Thyroid gland (tissue), 4 donors: ENCODE measurements around the gene RNF214. TPM values are rescaled to one million over a fixed set of nuclear protein-coding genes. Genes with fewer than 3 reads are reported as not detected.
A peak's percentile ranks its signal among the peaks of the same experiment; 100 is the strongest.

Source experiments
- DNase-seq, 2 donors: peaks; one replicate each; pipeline ENCODE4 v3.0.0-alpha.2; 2019
- H3K27ac ChIP-seq, 3 donors: fragments of 200-600 bp; sonication (generic); 1 replicate in 2 of 3; 2 replicates in 1 of 3; pipeline ENCODE4 v1.5.1; 2016 to 2019; ENCODE audit warnings: mild to moderate bottlenecking in 1 of 3, moderate library complexity in 1 of 3
- H3K27me3 ChIP-seq: fragments of 200-600 bp; sonication (generic); one replicate; pipeline ENCODE4 v1.5.1; 2019
- H3K36me3 ChIP-seq, 2 donors: fragments of 200-600 bp; sonication (generic); one replicate each; pipeline ENCODE4 v1.5.1; 2016 to 2019
- H3K4me1 ChIP-seq, 2 donors: fragments of 200-600 bp; sonication (generic); one replicate each; pipeline ENCODE4 v1.5.1; 2017 to 2019
- H3K4me3 ChIP-seq, 3 donors: fragments of 200-600 bp; sonication (generic); replicated peaks in 1 of 3; 1 replicate in 2 of 3; 2 replicates in 1 of 3; pipeline ENCODE4 v1.5.1; 2016; ENCODE audit warnings: mild to moderate bottlenecking in 1 of 3
- H3K9me3 ChIP-seq: fragments of 200-600 bp; sonication (generic); one replicate; pipeline ENCODE4 v1.5.1; 2017
- CTCF ChIP-seq, 6 experiments: fragments of 200-600 bp in 3 of 6; fragments of 450-650 bp in 3 of 6; sonication (generic) in 3 of 6; IDR thresholded peaks; one replicate each; pipeline ENCODE4 v1.5.1; 2016 to 2019; ENCODE audit warnings: antibody characterized with exemption in 6 of 6, mild to moderate bottlenecking in 2 of 6, inconsistent platforms in 1 of 6, moderate library complexity in 1 of 6
- POLR2A ChIP-seq, 2 donors: fragments of 450-650 bp; IDR thresholded peaks; one replicate each; pipeline ENCODE4 v1.6.1; 2017; ENCODE audit warnings: antibody characterized with exemption in 2 of 2, mild to moderate bottlenecking in 2 of 2, moderate library complexity in 1 of 2
- WGBS, 2 donors: methylation state at CpG; one replicate each; pipeline ENCODE4 v1.1.5; 2017; 5-methylcytosine and 5-hydroxymethylcytosine counted together
- intact Hi-C: fragments of 100-400 bp; cut with DNase I; formaldehyde crosslinking; loops from one replicate; pipeline ENCODE4 v1.15.1; 2023
- total RNA-seq, 4 donors: library from RNA; depleted of rRNA; stranded (reverse); fragments of >200 nt; gene quantifications; one replicate each; pipeline ENCODE4 v1.2.3, GENCODE V29; 2016

The RNF214 gene
- total RNA-seq, 4 donors from 2014 or later, result 17.4 to 22.8 (median 20.0) TPM

GRCh38 chr11:117279711-117280376 is 47.4 kb downstream of the RNF214 start:
- no peak overlapping the region for H3K27ac ChIP-seq
- intact Hi-C loops, result no loop called here
- H3K4me1 ChIP-seq, result no peaks in the 10 kb centered on the region
- WGBS, 2 donors, result 87 to 91% methylated on average over 4 of the region's 4 CpGs
- H3K27me3 ChIP-seq, result no peaks in the 10 kb centered on the region
- TF ChIP-seq POLR2A (IDR thresholded peaks at IDR 0.05) (no peak), CTCF (IDR thresholded peaks at IDR 0.05) (no peak)
- H3K9me3 ChIP-seq, result no peaks in the 10 kb centered on the region
- DNase-seq, result no peak
- no peak overlapping the region for H3K4me3 ChIP-seq
- peaks cover 24 to 26% of the 10 kb centered on the region in 2 donors for H3K36me3 ChIP-seq

GRCh38 chr11:117281159-117281558 is 48.7 kb downstream of the RNF214 start:
- H3K4me3 ChIP-seq, result no peak overlapping the region
- H3K9me3 ChIP-seq, result no peaks in the 10 kb centered on the region
- no peak for DNase-seq
- 85 to 92% methylated on average over 6 of the region's 6 CpGs for WGBS, 2 donors
- no peaks in the 10 kb centered on the region for H3K27me3 ChIP-seq
- TF ChIP-seq POLR2A (IDR thresholded peaks at IDR 0.05) (no peak), CTCF (IDR thresholded peaks at IDR 0.05) (no peak)
- no peak overlapping the region for H3K27ac ChIP-seq
- H3K36me3 ChIP-seq, result peaks cover 24 to 34% of the 10 kb centered on the region in 2 donors
- no peaks in the 10 kb centered on the region for H3K4me1 ChIP-seq
- intact Hi-C loops, result no loop called here

- TF ChIP-seq CTCF (IDR thresholded peaks at IDR 0.05) (no peak), POLR2A (IDR thresholded peaks at IDR 0.05) (no peak)
- no peak for DNase-seq
- H3K36me3 ChIP-seq, result peaks cover 24 to 34% of the 10 kb centered on the region in 2 donors
- H3K9me3 ChIP-seq, result no peaks in the 10 kb centered on the region
- no peak overlapping the region for H3K27ac ChIP-seq
- WGBS, 2 donors, result 95 to 97% methylated on average over 7 of the region's 7 CpGs
- H3K27me3 ChIP-seq, result no peaks in the 10 kb centered on the region
- peaks cover 0 to 3% of the 10 kb centered on the region in 2 donors for H3K4me1 ChIP-seq
- intact Hi-C loops, result no loop called here
- no peak overlapping the region for H3K4me3 ChIP-seq
Measured at GRCh38 chr11:117281869-117282268, 49.4 kb downstream of the RNF214 start.

- DNase-seq, result peak; percentile 8 to 19
- Histone ChIP-seq H3K4me1 (peaks cover 0 to 3% of the 10 kb centered on the region in 2 donors), H3K4me3 (no peak overlapping the region), H3K36me3 (peaks cover 24 to 34% of the 10 kb centered on the region in 2 donors), H3K27me3 (no peaks in the 10 kb centered on the region), H3K9me3 (no peaks in the 10 kb centered on the region), H3K27ac (no peak overlapping the region)
- 73 to 82% methylated on average over 3 of the region's 3 CpGs for WGBS, 2 donors
- intact Hi-C loops, result no loop called here
- no peak for TF ChIP-seq CTCF (IDR thresholded peaks at IDR 0.05)
- TF ChIP-seq POLR2A (IDR thresholded peaks at IDR 0.05), result no peak
Measured at GRCh38 chr11:117282956-117283355, 50.5 kb downstream of the RNF214 start.

DNA sequence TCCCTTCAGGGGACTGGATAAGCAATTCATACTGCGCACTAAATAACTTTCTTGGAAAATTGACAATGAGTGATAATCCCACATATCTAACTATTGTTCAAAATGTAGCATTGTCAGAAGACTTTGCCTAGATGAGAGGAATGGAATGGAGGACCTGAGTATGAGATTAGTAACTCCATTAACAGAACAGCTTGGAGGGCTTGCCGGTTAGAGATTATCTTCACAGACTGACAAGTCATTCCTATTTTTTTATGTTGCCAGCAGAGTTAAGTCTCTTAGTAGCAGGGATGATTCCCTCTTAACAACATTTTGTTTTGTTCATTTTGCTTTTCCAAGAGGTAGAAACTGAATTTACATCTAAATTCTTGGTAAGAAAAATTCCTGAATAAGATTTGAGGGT is 51.6 kb downstream of the RNF214 start:
- Histone ChIP-seq H3K36me3 (peaks cover 27 to 35% of the 10 kb centered on the region in 2 donors), H3K9me3 (no peaks in the 10 kb centered on the region), H3K4me1 (peaks cover 0 to 3% of the 10 kb centered on the region in 2 donors), H3K27ac (no peak overlapping the region), H3K27me3 (no peaks in the 10 kb centered on the region), H3K4me3 (no peak overlapping the region)
- WGBS, 2 donors, result 98 to 100% methylated on average over 2 of the region's 2 CpGs
- TF ChIP-seq POLR2A (IDR thresholded peaks at IDR 0.05) (no peak), CTCF (IDR thresholded peaks at IDR 0.05) (no peak)
- DNase-seq, result no peak
- intact Hi-C loops, result no loop called here
